ENCODE measurements around the gene ITPRIP. TPM values are rescaled to one million over a fixed set of nuclear protein-coding genes. Genes with fewer than 3 reads are reported as not detected.

ITPRIP gene
- total and polyA plus RNA-seq, 12 donors = 17.5 to 87.2 (median 35.9) TPM

DNA sequence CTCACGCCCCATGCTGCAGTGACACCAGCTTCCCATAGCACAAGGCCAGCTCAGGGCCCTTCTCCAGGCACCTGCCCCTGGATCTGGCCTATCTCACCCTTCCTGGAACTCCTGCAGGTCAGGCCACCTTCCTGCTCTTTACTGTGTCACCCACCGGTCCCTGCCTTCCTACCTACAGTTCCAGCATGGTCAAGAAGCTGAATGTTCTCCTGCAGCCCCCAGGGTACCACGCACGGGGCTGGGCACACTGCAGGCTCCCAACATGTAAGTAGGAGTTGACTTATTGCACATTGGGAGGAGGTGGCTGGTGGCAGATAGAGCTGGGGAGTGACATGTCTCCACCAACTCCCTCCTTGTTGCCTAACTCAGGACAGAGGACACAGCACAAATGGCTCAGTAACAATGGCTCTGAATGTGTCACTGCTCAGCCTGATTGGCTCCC, 14.5 kb downstream of the ITPRIP start:
- no peak overlapping the region for H3K4me3 ChIP-seq
- no peaks in the 10 kb centered on the region for H3K9me3 ChIP-seq
- peaks cover 0 to 6% (median 0%) of the 10 kb centered on the region in 9 donors for H3K36me3 ChIP-seq
- no peak for DNase-seq
- 90 to 97% methylated on average over 4 of the region's 4 CpGs for WGBS, 2 donors
- intact Hi-C loops (cut with DNase I) = loop anchor here in 1 of 10 donors (10.0 kb wide), 1 partner anchor 429 kb away; no protein-coding TSS in a partner anchor
- TF ChIP-seq CTCF (IDR thresholded peaks at IDR 0.05) = no peak
- peak overlapping the region in 9 of 10 donors; percentile 79 to 100 (median 99) for H3K27ac ChIP-seq
- ATAC-seq = no peak
- H3K4me1 ChIP-seq = peaks cover 77 to 100% (median 100%) of the 10 kb centered on the region in 9 donors
- H3K27me3 ChIP-seq = no peaks in the 10 kb centered on the region

DNA sequence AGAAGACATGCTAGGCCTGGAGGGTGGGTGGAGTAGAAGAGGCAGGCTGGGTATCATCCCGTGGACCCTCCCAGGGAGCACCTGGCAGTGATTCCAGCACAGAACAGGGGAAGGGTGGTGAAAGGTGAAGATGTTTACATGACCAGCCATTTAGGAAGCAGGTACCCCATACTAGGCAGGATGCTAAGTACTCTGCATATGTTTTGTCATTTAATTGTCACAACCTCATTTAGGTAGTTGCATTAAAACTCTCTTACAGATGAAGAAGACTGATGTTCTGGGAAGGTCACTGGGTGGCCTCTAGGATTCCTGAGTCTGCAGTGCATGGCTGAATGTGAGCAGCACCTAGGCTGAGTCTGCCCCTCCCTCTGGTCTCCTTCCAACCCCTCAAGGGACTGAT, 15.2 kb downstream of the ITPRIP start:
- no peak for DNase-seq
- WGBS, 2 donors = 74 to 78% methylated on average over 1 of the region's 1 CpG
- no peak for TF ChIP-seq CTCF (IDR thresholded peaks at IDR 0.05)
- H3K4me1 ChIP-seq = peaks cover 80 to 100% (median 100%) of the 10 kb centered on the region in 9 donors
- no peaks in the 10 kb centered on the region for H3K27me3 ChIP-seq
- no peak overlapping the region for H3K4me3 ChIP-seq
- H3K9me3 ChIP-seq = no peaks in the 10 kb centered on the region
- no peak for ATAC-seq
- H3K36me3 ChIP-seq = peaks cover 0 to 13% (median 0%) of the 10 kb centered on the region in 9 donors
- intact Hi-C loops (cut with DNase I) = loop anchor here in 1 of 10 donors (10.0 kb wide), 1 partner anchor 428 kb away; no protein-coding TSS in a partner anchor
- H3K27ac ChIP-seq = peak overlapping the region in 9 of 10 donors; percentile 79 to 100 (median 99)

GRCh38 chr10:104322416-104322782, 15.9 kb downstream of the ITPRIP start:
- Histone ChIP-seq H3K36me3 (peaks cover 0 to 17% (median 0%) of the 10 kb centered on the region in 9 donors), H3K4me1 (peaks cover 79 to 100% (median 100%) of the 10 kb centered on the region in 9 donors), H3K4me3 (no peak overlapping the region), H3K9me3 (no peaks in the 10 kb centered on the region), H3K27me3 (no peaks in the 10 kb centered on the region), H3K27ac (peak overlapping the region; percentile 38 to 100 (median 96))
- ATAC-seq (peak in 5 of 8 donors; percentile 6 to 72 (median 44)), DNase-seq (no peak)
- WGBS, 2 donors = 33 to 42% methylated on average over 7 of the region's 7 CpGs
- no peak for TF ChIP-seq CTCF (IDR thresholded peaks at IDR 0.05)
- intact Hi-C loops (cut with DNase I) = loop anchor here in 1 of 10 donors (10.0 kb wide), 1 partner anchor 428 kb away; no protein-coding TSS in a partner anchor

- peak in 2 of 8 donors; percentile 1 to 3 for ATAC-seq
- DNase-seq = no peak
- Histone ChIP-seq H3K36me3 (peaks cover 0 to 22% (median 0%) of the 10 kb centered on the region in 9 donors), H3K4me1 (peaks cover 78 to 100% (median 100%) of the 10 kb centered on the region in 9 donors), H3K9me3 (no peaks in the 10 kb centered on the region), H3K27ac (peak overlapping the region; percentile 38 to 100 (median 96)), H3K27me3 (no peaks in the 10 kb centered on the region), H3K4me3 (no peak overlapping the region)
- no peak for TF ChIP-seq CTCF (IDR thresholded peaks at IDR 0.05)
- intact Hi-C loops (cut with DNase I) = loop anchor here in 1 of 10 donors (10.0 kb wide), 1 partner anchor 427 kb away; no protein-coding TSS in a partner anchor
- WGBS, 2 donors = 54 to 55% methylated on average over 8 of the region's 8 CpGs
These were observed 16.4 kb downstream of the ITPRIP start for GRCh38 chr10:104321725-104322415.

Data from heart right ventricle (tissue), 16 donors.